Smooth muscle cell (in vitro differentiated cells): ENCODE data around the gene FYCO1. TPM values are rescaled to one million over a fixed set of nuclear protein-coding genes. Genes with fewer than 3 reads are reported as not detected.

Experiments
- DNase-seq: peaks from one replicate; lab custom pipeline; 2025; ENCODE audit not compliant: unreplicated experiment; lab: John Stamatoyannopoulos, UW
- H2AFZ ChIP-seq: fragments of 200-600 bp; sonication (generic); 2 replicates; pipeline ENCODE4 v1.6.0; 2016; ENCODE audit warnings: antibody characterized with exemption, low read depth, mild to moderate bottlenecking
- H3F3A ChIP-seq: fragments of 200-600 bp; sonication (generic); 2 replicates; pipeline ENCODE4 v1.6.0; 2017; ENCODE audit warnings: antibody characterized with exemption, low read depth
- H3K27ac ChIP-seq: fragments of 200-600 bp; sonication (generic); 2 replicates; pipeline ENCODE4 v1.5.1; 2016; ENCODE audit warnings: low read depth, mild to moderate bottlenecking
- H3K27me3 ChIP-seq: fragments of 200-600 bp; sonication (generic); 2 replicates; pipeline ENCODE4 v1.6.1; 2016; ENCODE audit warnings: low read depth, mild to moderate bottlenecking
- H3K36me3 ChIP-seq: fragments of 200-600 bp; sonication (generic); 2 replicates; pipeline ENCODE4 v1.5.1; 2016; ENCODE audit warnings: low read depth
- H3K4me1 ChIP-seq: fragments of 200-600 bp; sonication (generic); 2 replicates; pipeline ENCODE4 v1.5.1; 2016; ENCODE audit warnings: low read depth
- H3K4me2 ChIP-seq: fragments of 200-600 bp; sonication (generic); 2 replicates; pipeline ENCODE4 v1.6.0; 2016; ENCODE audit warnings: mild to moderate bottlenecking
- H3K4me3 ChIP-seq: fragments of 200-600 bp; sonication (generic); 2 replicates; pipeline ENCODE4 v1.5.1; 2016; ENCODE audit warnings: mild to moderate bottlenecking
- H3K79me2 ChIP-seq: fragments of 200-600 bp; sonication (generic); 2 replicates; pipeline ENCODE4 v1.6.0; 2016; ENCODE audit warnings: low read depth, mild to moderate bottlenecking
- H3K9ac ChIP-seq: fragments of 200-600 bp; sonication (generic); 2 replicates; pipeline ENCODE4 v1.6.0; 2016; ENCODE audit warnings: low read depth
- H3K9me3 ChIP-seq: fragments of 200-600 bp; sonication (generic); replicated peaks from 2 replicates; pipeline ENCODE4 v1.5.1; 2016; ENCODE audit warnings: low read depth
- H4K20me1 ChIP-seq: fragments of 200-600 bp; sonication (generic); 2 replicates; pipeline ENCODE4 v1.6.0; 2016; ENCODE audit warnings: low read depth
- WGBS: methylation state at CpG from one replicate; pipeline ENCODE4 v1.1.7; 2016; ENCODE audit warnings: low lambda C conversion rate; 5-methylcytosine and 5-hydroxymethylcytosine counted together
- polyA plus RNA-seq: library from polyadenylated mRNA; unstranded; fragments of >200 nt; fragmentation: Nextera tagmentation; extraction: Ambion mirVana; gene quantifications from 2 replicates; pipeline ENCODE4 v1.2.1, GENCODE V29; 2016
- total RNA-seq: library from RNA; depleted of rRNA; stranded (reverse); fragments of >200 nt; gene quantifications from 2 replicates; pipeline ENCODE4 v1.2.3, GENCODE V29; 2014
- TF ChIP-seq, protein P1 (sequence below): fragments of 200-600 bp; sonication (generic); IDR thresholded peaks from 2 replicates; pipeline ENCODE4 v1.5.1; 2017; ENCODE audit warnings: borderline replicate concordance, mild to moderate bottlenecking, antibody characterized with exemption; ENCODE audit not compliant: insufficient read depth, poor library complexity, severe bottlenecking

The FYCO1 gene
- total and polyA plus RNA-seq, 2 experiments from 2014 or later, result 7.4 to 20.9 TPM

DNA sequence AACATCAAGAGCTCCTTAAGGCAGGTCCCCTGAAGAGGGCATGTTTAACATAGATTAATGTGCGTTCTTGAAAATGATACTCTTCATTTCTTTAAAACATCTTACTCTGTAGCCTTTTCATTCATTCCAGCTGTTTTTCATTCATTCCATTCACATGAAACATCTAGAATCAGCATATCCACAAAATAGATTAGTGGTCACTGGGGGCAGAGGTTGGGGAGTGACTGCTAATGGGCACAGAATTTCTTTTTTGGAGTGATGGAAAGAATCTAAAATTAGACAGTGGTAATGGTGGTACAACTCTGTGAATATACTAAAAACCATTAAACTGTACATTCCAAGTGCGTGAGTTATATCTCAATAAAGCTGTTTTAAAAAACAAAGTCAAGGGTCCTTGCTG lies 67.7 kb downstream of the FYCO1 start:
- no peaks in the 10 kb centered on the region for H3K27me3 ChIP-seq
- H3K36me3 ChIP-seq, result no peaks in the 10 kb centered on the region
- no peak overlapping the region for H2AFZ ChIP-seq
- H3K79me2 ChIP-seq, result no peaks in the 10 kb centered on the region
- WGBS, result 82% methylated on average over 2 of the region's 2 CpGs
- H3K9me3 ChIP-seq, result no peaks in the 10 kb centered on the region
- H3K27ac ChIP-seq, result peak overlapping the region; percentile 19
- H3K4me2 ChIP-seq, result no peak overlapping the region
- no peaks in the 10 kb centered on the region for H3F3A ChIP-seq
- H3K4me1 ChIP-seq, result no peaks in the 10 kb centered on the region
- H4K20me1 ChIP-seq, result no peaks in the 10 kb centered on the region
- no peak for DNase-seq
- TF ChIP-seq, protein P1, sequence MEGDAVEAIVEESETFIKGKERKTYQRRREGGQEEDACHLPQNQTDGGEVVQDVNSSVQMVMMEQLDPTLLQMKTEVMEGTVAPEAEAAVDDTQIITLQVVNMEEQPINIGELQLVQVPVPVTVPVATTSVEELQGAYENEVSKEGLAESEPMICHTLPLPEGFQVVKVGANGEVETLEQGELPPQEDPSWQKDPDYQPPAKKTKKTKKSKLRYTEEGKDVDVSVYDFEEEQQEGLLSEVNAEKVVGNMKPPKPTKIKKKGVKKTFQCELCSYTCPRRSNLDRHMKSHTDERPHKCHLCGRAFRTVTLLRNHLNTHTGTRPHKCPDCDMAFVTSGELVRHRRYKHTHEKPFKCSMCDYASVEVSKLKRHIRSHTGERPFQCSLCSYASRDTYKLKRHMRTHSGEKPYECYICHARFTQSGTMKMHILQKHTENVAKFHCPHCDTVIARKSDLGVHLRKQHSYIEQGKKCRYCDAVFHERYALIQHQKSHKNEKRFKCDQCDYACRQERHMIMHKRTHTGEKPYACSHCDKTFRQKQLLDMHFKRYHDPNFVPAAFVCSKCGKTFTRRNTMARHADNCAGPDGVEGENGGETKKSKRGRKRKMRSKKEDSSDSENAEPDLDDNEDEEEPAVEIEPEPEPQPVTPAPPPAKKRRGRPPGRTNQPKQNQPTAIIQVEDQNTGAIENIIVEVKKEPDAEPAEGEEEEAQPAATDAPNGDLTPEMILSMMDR, result no peak
- no peak overlapping the region for H3K4me3 ChIP-seq
- H3K9ac ChIP-seq, result no peak overlapping the region

DNA sequence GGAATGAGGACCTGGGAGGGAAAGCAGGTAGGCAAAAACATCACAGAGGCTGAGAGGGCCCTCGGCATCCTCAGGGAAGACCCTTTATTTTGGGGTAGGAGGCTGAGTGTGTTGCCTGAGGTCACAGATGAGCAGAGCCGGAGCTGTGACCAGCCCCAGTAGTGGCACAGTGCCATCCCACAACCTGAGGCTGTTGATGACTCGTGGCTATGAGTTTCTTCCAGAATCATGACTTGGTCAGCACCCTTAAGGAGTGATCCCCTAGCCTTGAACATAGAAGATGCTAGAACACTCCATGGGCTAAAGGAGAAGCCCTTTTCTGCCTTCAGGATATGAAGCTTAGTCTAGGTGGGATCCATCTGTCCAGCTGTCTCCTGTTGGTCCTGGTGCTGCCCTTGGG lies 71.9 kb downstream of the FYCO1 start:
- Histone ChIP-seq H4K20me1 (no peaks in the 10 kb centered on the region), H3K9me3 (no peaks in the 10 kb centered on the region), H2AFZ (no peak overlapping the region), H3K27me3 (no peaks in the 10 kb centered on the region), H3K4me2 (no peak overlapping the region), H3K27ac (no peak overlapping the region), H3F3A (no peaks in the 10 kb centered on the region), H3K4me1 (no peaks in the 10 kb centered on the region), H3K36me3 (no peaks in the 10 kb centered on the region), H3K9ac (no peak overlapping the region), H3K4me3 (no peak overlapping the region), H3K79me2 (no peaks in the 10 kb centered on the region)
- DNase-seq, result no peak
- TF ChIP-seq, protein P1, result no peak
- 56% methylated on average over 3 of the region's 3 CpGs for WGBS

DNA sequence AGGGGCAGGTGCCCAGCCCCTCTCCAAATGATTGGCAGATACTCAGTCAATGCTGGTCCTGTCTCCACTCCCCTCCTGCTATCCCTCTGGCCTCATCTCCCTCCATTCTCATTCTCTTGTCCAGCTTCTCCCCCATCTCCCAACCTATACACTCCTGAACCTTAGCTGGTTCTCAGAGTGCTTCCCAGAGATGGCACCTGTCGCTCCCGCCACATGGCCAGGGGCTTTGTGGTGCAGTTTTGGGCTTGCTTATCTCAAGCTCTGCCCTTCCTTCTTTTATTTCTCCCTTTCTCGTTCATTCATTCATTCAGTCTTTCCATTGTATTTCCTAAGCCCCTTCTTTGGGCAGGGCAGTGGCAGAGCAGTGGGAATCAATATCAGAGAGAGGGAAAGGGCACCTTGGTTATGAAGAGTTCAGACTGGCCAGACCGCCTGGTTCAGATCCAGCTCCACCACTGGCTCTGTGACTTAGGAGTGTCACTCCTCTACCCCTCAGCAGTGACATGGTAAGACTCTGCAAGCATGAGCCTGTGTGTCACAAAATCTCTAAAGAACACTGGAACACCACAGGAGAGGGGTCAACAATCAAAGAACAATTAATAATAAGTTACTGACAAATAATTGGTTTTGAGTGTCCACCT lies 72.6 kb downstream of the FYCO1 start:
- Histone ChIP-seq H3K4me1 (no peaks in the 10 kb centered on the region), H3K27ac (no peak overlapping the region), H4K20me1 (no peaks in the 10 kb centered on the region), H3F3A (no peaks in the 10 kb centered on the region), H3K4me3 (no peak overlapping the region), H3K36me3 (no peaks in the 10 kb centered on the region), H3K4me2 (no peak overlapping the region), H3K9ac (no peak overlapping the region), H2AFZ (no peak overlapping the region), H3K9me3 (no peaks in the 10 kb centered on the region), H3K79me2 (no peaks in the 10 kb centered on the region), H3K27me3 (no peaks in the 10 kb centered on the region)
- TF ChIP-seq, protein P1, result no peak
- DNase-seq, result no peak
- WGBS, result 93% methylated on average over 4 of the region's 4 CpGs

DNA sequence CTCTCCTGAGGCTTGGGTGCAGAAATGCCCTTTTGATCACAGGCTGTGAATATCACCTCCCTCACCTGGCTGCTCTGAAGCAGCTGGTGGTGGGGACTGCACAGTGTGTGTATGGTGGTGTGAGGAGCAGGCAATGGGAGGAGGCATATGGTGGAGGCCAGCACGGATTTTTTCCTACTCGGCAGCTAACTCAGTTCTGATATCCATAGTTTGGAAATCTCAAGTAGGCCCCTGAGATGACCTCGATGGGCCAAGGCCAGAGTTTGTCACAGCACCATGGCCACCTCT lies 73.6 kb downstream of the FYCO1 start:
- no peaks in the 10 kb centered on the region for H3K36me3 ChIP-seq
- no peak overlapping the region for H3K9ac ChIP-seq
- H3F3A ChIP-seq, result no peaks in the 10 kb centered on the region
- no peaks in the 10 kb centered on the region for H3K79me2 ChIP-seq
- H2AFZ ChIP-seq, result no peak overlapping the region
- no peaks in the 10 kb centered on the region for H3K4me1 ChIP-seq
- no peaks in the 10 kb centered on the region for H3K27me3 ChIP-seq
- no peak overlapping the region for H3K27ac ChIP-seq
- H3K4me3 ChIP-seq, result no peak overlapping the region
- no peaks in the 10 kb centered on the region for H3K9me3 ChIP-seq
- no peak overlapping the region for H3K4me2 ChIP-seq
- no peaks in the 10 kb centered on the region for H4K20me1 ChIP-seq
- TF ChIP-seq, protein P1, result no peak
- WGBS, result 93% methylated on average over 3 of the region's 3 CpGs
- DNase-seq, result no peak
